ENCODE data around the gene GGT1. TPM values are rescaled to one million over a fixed set of nuclear protein-coding genes. Genes with fewer than 3 reads are reported as not detected.

The GGT1 gene
- total and polyA plus RNA-seq, 2 experiments from 2014 or later = 80.7 to 104 TPM

DNA sequence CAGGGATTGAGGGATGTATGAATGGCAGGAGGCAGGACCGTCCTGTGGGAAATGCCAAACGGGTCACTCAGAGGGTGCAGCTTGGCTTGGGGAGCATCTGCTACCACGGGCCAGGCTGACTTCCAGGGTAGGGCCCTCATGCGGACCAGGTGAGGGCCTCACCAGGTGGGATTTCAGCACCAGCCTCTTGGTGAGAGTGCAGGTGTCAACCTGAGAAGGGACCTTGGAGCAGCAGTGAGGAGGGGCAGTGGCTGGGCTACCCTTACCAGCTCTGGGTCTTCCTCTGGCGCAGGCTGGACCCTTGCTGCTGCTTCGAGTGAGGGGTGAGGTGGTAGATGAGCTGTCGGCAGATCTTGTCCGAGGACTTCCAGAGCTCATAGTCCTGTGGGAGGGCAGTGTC is 15.0 kb upstream of the GGT1 start:
- peaks cover 3% of the 10 kb centered on the region for H3K79me2 ChIP-seq
- TF ChIP-seq, protein P1, sequence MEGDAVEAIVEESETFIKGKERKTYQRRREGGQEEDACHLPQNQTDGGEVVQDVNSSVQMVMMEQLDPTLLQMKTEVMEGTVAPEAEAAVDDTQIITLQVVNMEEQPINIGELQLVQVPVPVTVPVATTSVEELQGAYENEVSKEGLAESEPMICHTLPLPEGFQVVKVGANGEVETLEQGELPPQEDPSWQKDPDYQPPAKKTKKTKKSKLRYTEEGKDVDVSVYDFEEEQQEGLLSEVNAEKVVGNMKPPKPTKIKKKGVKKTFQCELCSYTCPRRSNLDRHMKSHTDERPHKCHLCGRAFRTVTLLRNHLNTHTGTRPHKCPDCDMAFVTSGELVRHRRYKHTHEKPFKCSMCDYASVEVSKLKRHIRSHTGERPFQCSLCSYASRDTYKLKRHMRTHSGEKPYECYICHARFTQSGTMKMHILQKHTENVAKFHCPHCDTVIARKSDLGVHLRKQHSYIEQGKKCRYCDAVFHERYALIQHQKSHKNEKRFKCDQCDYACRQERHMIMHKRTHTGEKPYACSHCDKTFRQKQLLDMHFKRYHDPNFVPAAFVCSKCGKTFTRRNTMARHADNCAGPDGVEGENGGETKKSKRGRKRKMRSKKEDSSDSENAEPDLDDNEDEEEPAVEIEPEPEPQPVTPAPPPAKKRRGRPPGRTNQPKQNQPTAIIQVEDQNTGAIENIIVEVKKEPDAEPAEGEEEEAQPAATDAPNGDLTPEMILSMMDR (IDR thresholded peaks at IDR 0.05; ENCODE audit: poor library complexity) = no peak
- TF ChIP-seq EZH2 (IDR thresholded peaks at IDR 0.05; ENCODE audit: borderline replicate concordance) = no peak
- TF ChIP-seq EZH2phosphoT487 (IDR thresholded peaks at IDR 0.05; ENCODE audit: low read depth, severe bottlenecking, unreplicated experiment) = no peak
- H3K4me1 ChIP-seq (ENCODE audit: insufficient read depth) = peaks cover 14% of the 10 kb centered on the region
- 89% methylated on average over 8 of the region's 8 CpGs for WGBS (ENCODE audit: low lambda C conversion rate, missing lambda C conversion rate)
- no peaks in the 10 kb centered on the region for H3K36me3 ChIP-seq (replicated peaks; ENCODE audit: insufficient read depth, low read depth)
- no peaks in the 10 kb centered on the region for H3K9me3 ChIP-seq (ENCODE audit: low read depth)
- H3K4me3 ChIP-seq = no peak overlapping the region
- H3K27ac ChIP-seq = no peak overlapping the region
- H2AFZ ChIP-seq = no peak overlapping the region
- DNase-seq (ENCODE audit: low spot score) = no peak
- no peaks in the 10 kb centered on the region for H4K20me1 ChIP-seq (ENCODE audit: insufficient read depth, poor library complexity, severe bottlenecking)
- no peak overlapping the region for H3K4me2 ChIP-seq
- H3K9me2 ChIP-seq (replicated peaks; ENCODE audit: insufficient read depth) = no peaks in the 10 kb centered on the region
- H3K27me3 ChIP-seq = no peaks in the 10 kb centered on the region

DNA sequence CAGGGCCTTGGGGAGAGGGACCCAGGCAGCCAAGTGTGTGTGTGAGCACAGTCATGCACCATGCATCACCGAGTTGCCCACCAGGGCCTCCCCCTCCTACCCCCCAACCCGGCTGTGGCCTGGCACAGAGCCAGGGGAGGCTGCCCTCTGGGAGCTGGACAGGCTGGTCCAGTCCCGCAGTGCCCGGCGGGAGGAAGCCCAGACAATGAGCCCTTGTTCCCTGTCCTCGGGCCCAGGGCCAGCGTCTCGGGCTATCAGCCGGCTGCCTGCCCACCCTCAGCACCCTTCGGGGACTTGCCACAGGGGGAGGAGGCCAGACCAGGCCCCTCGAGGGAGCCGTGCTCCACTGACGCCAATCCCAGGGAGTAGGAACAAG is 14.6 kb upstream of the GGT1 start:
- no peaks in the 10 kb centered on the region for H3K27me3 ChIP-seq
- TF ChIP-seq EZH2 (IDR thresholded peaks at IDR 0.05; ENCODE audit: borderline replicate concordance) (no peak), EZH2phosphoT487 (IDR thresholded peaks at IDR 0.05; ENCODE audit: low read depth, severe bottlenecking, unreplicated experiment) (no peak)
- TF ChIP-seq, protein P1 (IDR thresholded peaks at IDR 0.05; ENCODE audit: poor library complexity) = no peak
- H3K27ac ChIP-seq = no peak overlapping the region
- DNase-seq (ENCODE audit: low spot score) = no peak
- H2AFZ ChIP-seq = no peak overlapping the region
- peaks cover 3% of the 10 kb centered on the region for H3K79me2 ChIP-seq
- H3K36me3 ChIP-seq (replicated peaks; ENCODE audit: insufficient read depth, low read depth) = no peaks in the 10 kb centered on the region
- H3K4me2 ChIP-seq = no peak overlapping the region
- H4K20me1 ChIP-seq (ENCODE audit: insufficient read depth, poor library complexity, severe bottlenecking) = no peaks in the 10 kb centered on the region
- no peaks in the 10 kb centered on the region for H3K9me3 ChIP-seq (ENCODE audit: low read depth)
- no peaks in the 10 kb centered on the region for H3K9me2 ChIP-seq (replicated peaks; ENCODE audit: insufficient read depth)
- over 99% methylated on average over 12 of the region's 13 CpGs for WGBS (ENCODE audit: low lambda C conversion rate, missing lambda C conversion rate)
- no peak overlapping the region for H3K4me3 ChIP-seq
- peaks cover 12% of the 10 kb centered on the region for H3K4me1 ChIP-seq (ENCODE audit: insufficient read depth)

DNA sequence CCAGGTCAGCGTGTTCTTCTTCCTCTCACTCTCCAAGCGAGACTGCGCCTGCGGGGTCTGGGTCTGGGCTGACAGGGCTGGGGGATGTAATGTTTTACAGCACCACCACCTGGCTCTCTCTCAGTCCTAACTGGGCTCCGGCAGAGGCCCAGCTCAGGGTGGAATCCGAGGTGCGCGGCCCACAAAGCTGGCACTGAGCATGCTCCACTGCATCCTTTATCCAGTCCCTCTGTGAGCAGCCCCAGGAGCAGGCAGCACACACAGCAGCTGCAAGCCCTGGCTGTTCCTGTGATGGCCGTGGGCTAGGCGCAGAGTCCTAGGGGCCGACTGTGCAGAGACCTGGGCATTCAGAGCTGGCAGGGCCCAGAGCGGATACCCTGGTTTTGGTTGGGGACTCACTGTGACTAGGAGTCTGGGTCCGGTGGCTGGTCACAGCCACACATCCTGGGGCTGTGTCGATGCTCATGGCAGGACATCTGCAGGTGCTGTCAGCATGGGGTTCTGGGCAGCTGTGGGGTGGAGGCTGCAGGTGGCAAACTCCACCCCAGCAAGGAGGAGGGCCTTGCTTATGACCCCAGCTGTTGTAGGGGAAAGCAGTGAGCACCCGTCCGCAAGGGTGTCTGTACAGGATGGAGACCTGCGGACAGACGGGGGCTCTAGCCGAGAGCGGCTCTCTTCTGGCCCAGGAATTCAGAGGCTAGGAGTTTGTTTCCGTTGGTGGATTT is 14.1 kb upstream of the GGT1 start:
- WGBS (ENCODE audit: low lambda C conversion rate, missing lambda C conversion rate) = 95% methylated on average over 17 of the region's 21 CpGs
- Histone ChIP-seq H3K4me3 (no peak overlapping the region), H2AFZ (no peak overlapping the region), H3K4me1 (ENCODE audit: insufficient read depth) (peaks cover 12% of the 10 kb centered on the region), H3K27ac (no peak overlapping the region), H3K36me3 (replicated peaks; ENCODE audit: insufficient read depth, low read depth) (no peaks in the 10 kb centered on the region), H3K27me3 (no peaks in the 10 kb centered on the region), H3K79me2 (peaks cover 3% of the 10 kb centered on the region), H3K9me2 (replicated peaks; ENCODE audit: insufficient read depth) (no peaks in the 10 kb centered on the region), H3K4me2 (no peak overlapping the region), H4K20me1 (ENCODE audit: insufficient read depth, poor library complexity, severe bottlenecking) (no peaks in the 10 kb centered on the region), H3K9me3 (ENCODE audit: low read depth) (no peaks in the 10 kb centered on the region)
- TF ChIP-seq EZH2phosphoT487 (IDR thresholded peaks at IDR 0.05; ENCODE audit: low read depth, severe bottlenecking, unreplicated experiment) = no peak
- DNase-seq (ENCODE audit: low spot score) = no peak

DNA sequence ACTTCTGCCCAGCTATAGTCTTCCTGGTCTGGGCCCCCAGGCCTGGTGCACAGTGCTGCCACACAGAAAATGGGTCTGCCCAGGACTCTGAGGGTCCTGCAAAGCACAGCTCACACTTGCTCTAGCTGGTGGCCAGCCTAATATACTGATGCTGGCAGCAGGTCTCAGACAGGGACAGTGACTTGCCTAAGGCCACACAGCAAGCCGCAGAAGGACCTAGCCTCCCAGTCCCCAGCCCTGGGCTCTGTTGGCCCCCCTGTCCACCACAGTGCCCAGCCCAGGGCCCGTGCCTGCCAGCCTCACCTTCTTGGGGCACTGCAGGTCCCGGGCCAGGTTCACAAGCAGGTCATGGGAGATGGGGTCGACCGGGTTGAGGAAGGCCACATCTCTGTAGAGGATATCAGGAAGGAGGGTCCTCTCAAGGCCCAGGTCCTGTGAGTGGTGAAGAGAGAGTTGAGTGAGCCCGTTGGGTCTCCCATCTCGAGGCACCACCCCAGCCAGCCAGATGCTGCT is 13.4 kb upstream of the GGT1 start:
- Histone ChIP-seq H3K36me3 (replicated peaks; ENCODE audit: insufficient read depth, low read depth) (no peaks in the 10 kb centered on the region), H2AFZ (no peak overlapping the region), H3K9me2 (replicated peaks; ENCODE audit: insufficient read depth) (no peaks in the 10 kb centered on the region), H3K27ac (no peak overlapping the region), H3K4me1 (ENCODE audit: insufficient read depth) (peaks cover 12% of the 10 kb centered on the region), H3K4me3 (no peak overlapping the region), H3K79me2 (peaks cover 3% of the 10 kb centered on the region), H3K4me2 (no peak overlapping the region), H3K27me3 (no peaks in the 10 kb centered on the region), H3K9me3 (ENCODE audit: low read depth) (no peaks in the 10 kb centered on the region), H4K20me1 (ENCODE audit: insufficient read depth, poor library complexity, severe bottlenecking) (no peaks in the 10 kb centered on the region)
- WGBS (ENCODE audit: low lambda C conversion rate, missing lambda C conversion rate) = 90% methylated on average over 7 of the region's 7 CpGs
- TF ChIP-seq EZH2phosphoT487 (IDR thresholded peaks at IDR 0.05; ENCODE audit: low read depth, severe bottlenecking, unreplicated experiment) (no peak), EZH2 (IDR thresholded peaks at IDR 0.05; ENCODE audit: borderline replicate concordance) (no peak)
- TF ChIP-seq, protein P1 (IDR thresholded peaks at IDR 0.05; ENCODE audit: poor library complexity) = no peak
- no peak for DNase-seq (ENCODE audit: low spot score)

Data from hepatocyte (in vitro differentiated cells).